HFFc6 (cell line): ENCODE data around the gene RNU7-1. TPM values are rescaled to one million over a fixed set of nuclear protein-coding genes. Genes with fewer than 3 reads are reported as not detected.

Source experiments
- DNase-seq: peaks from one replicate; pipeline ENCODE4 v3.0.0-alpha.2; 2018
- H3K27ac Mint-ChIP-seq: 2 replicates; pipeline ENCODE4 v1.8.0; 2020; ENCODE audit warnings: mild to moderate bottlenecking, mixed read lengths
- H3K27me3 Mint-ChIP-seq: 2 replicates; pipeline ENCODE4 v1.8.0; 2021; ENCODE audit warnings: mild to moderate bottlenecking, moderate library complexity, mixed read lengths; ENCODE audit not compliant: insufficient read depth
- H3K36me3 Mint-ChIP-seq: 2 replicates; pipeline ENCODE4 v1.8.0; 2021; ENCODE audit warnings: low read depth, mixed read lengths
- H3K4me1 Mint-ChIP-seq: 2 replicates; pipeline ENCODE4 v1.8.0; 2020; ENCODE audit warnings: low read depth, mixed read lengths
- H3K4me3 Mint-ChIP-seq: 2 replicates; pipeline ENCODE4 v1.8.0; 2020; ENCODE audit warnings: mild to moderate bottlenecking, moderate library complexity, mixed read lengths
- H3K9me3 Mint-ChIP-seq: 2 replicates; pipeline ENCODE4 v1.8.0; 2020; ENCODE audit warnings: mild to moderate bottlenecking, mixed read lengths
- CTCF ChIP-seq: fragments of 200-600 bp; sonication (generic); IDR thresholded peaks from 2 replicates; pipeline ENCODE4 v1.5.0; 2021; ENCODE audit warnings: antibody characterized with exemption, mild to moderate bottlenecking
- total RNA-seq, 6 experiments: library from RNA; stranded (reverse); fragmentation: NEBNext Ultra II Directional; extraction: Animal tissue kit (Norgen Biotek cat#: 25700); gene quantifications; 2 replicates in 1 of 6; 3 replicates in 5 of 6; pipeline ENCODE4 v1.2.3, GENCODE V29; 2021

Gene RNU7-1
- total RNA-seq, 6 experiments from 2014 or later = not detected

GRCh38 chr12:6915789-6916285, 27.8 kb upstream of the RNU7-1 start:
- H3K36me3 Mint-ChIP-seq = peaks cover 4% of the 10 kb centered on the region; the same call in 1 of the 2 replicates
- H3K4me3 Mint-ChIP-seq = peak overlapping the region; percentile 94
- TF ChIP-seq CTCF = no peak
- H3K4me1 Mint-ChIP-seq = peaks cover 37% of the 10 kb centered on the region
- H3K9me3 Mint-ChIP-seq = no peaks in the 10 kb centered on the region
- DNase-seq = no peak
- no peak overlapping the region for H3K27ac Mint-ChIP-seq
- H3K27me3 Mint-ChIP-seq = peaks cover 4% of the 10 kb centered on the region

- H3K27me3 Mint-ChIP-seq = peaks cover 4% of the 10 kb centered on the region
- peaks cover 4% of the 10 kb centered on the region; the same call in 1 of the 2 replicates for H3K36me3 Mint-ChIP-seq
- peak overlapping the region; percentile 57; the same call in 1 of the 2 replicates for H3K27ac Mint-ChIP-seq
- TF ChIP-seq CTCF = no peak
- no peaks in the 10 kb centered on the region for H3K9me3 Mint-ChIP-seq
- no peak for DNase-seq
- H3K4me1 Mint-ChIP-seq = peaks cover 37% of the 10 kb centered on the region
- peak overlapping the region; percentile 36; the same call in 1 of the 2 replicates for H3K4me3 Mint-ChIP-seq
These were observed 27.0 kb upstream of the RNU7-1 start for GRCh38 chr12:6916426-6917200.

- Mint-ChIP-seq H3K4me3 (no peak overlapping the region), H3K27ac (peak overlapping the region; percentile 57; the same call in 1 of the 2 replicates), H3K27me3 (peaks cover 4% of the 10 kb centered on the region), H3K9me3 (no peaks in the 10 kb centered on the region), H3K4me1 (peaks cover 37% of the 10 kb centered on the region), H3K36me3 (peaks cover 4% of the 10 kb centered on the region; the same call in 1 of the 2 replicates)
- no peak for DNase-seq
- no peak for TF ChIP-seq CTCF
These were observed 26.0 kb upstream of the RNU7-1 start for GRCh38 chr12:6917491-6918231.

GRCh38 chr12:6919588-6919987, 24.0 kb upstream of the RNU7-1 start:
- H3K27me3 Mint-ChIP-seq = no peaks in the 10 kb centered on the region; the same call in 1 of the 2 replicates
- no peak overlapping the region for H3K27ac Mint-ChIP-seq
- H3K36me3 Mint-ChIP-seq = peaks cover 4% of the 10 kb centered on the region; the same call in 1 of the 2 replicates
- TF ChIP-seq CTCF = peak; percentile 19; the same call in 1 of the 2 replicates
- H3K9me3 Mint-ChIP-seq = no peaks in the 10 kb centered on the region
- H3K4me1 Mint-ChIP-seq = peaks cover 41% of the 10 kb centered on the region
- H3K4me3 Mint-ChIP-seq = no peak overlapping the region
- DNase-seq = no peak

- peaks cover 44% of the 10 kb centered on the region for H3K4me1 Mint-ChIP-seq
- peaks cover 4% of the 10 kb centered on the region; the same call in 1 of the 2 replicates for H3K36me3 Mint-ChIP-seq
- no peak overlapping the region for H3K27ac Mint-ChIP-seq
- no peak overlapping the region for H3K4me3 Mint-ChIP-seq
- no peak for TF ChIP-seq CTCF
- H3K9me3 Mint-ChIP-seq = no peaks in the 10 kb centered on the region
- no peak for DNase-seq
- no peaks in the 10 kb centered on the region; the same call in 1 of the 2 replicates for H3K27me3 Mint-ChIP-seq
These were observed 22.1 kb upstream of the RNU7-1 start for GRCh38 chr12:6921539-6921938.
